NCI-H345 treated with DMSO at 0.1 percent for 48 hours (cell line): ENCODE data around the gene KDM2B.
"Not testable (repeated sequence)": the region's sequence is repeated elsewhere in the genome, so short reads cannot be mapped to it uniquely, and the experiment has no call there.

Experiments used
- DNase-seq: peaks from one replicate; lab custom pipeline; 2025; ENCODE audit not compliant: unreplicated experiment; lab: John Stamatoyannopoulos, UW

Gene KDM2B

DNA sequence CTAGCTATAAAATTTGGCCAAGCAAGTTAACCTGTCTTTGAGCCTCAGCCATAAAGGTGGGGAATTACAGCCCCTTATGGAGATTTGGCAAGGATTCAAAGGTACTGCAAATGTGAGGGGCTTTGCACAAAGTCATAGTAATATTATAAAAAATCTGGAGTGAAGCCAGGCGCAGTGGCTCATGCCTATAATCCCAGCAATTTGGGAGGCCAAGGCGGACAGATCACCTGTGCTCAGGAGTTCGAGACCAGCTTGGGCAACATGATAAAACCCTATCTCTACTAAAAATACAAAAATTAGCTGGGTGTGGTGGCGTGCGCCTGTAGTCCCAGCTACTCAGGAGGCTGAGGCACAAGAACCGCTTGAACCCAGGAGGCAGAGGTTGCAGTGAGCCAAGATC lies 4.1 kb upstream of the KDM2B start:
- DNase-seq = not testable (repeated sequence)

GRCh38 chr12:121583334-121583661 lies 2.5 kb upstream of the KDM2B start:
- not testable (repeated sequence) for DNase-seq

DNA sequence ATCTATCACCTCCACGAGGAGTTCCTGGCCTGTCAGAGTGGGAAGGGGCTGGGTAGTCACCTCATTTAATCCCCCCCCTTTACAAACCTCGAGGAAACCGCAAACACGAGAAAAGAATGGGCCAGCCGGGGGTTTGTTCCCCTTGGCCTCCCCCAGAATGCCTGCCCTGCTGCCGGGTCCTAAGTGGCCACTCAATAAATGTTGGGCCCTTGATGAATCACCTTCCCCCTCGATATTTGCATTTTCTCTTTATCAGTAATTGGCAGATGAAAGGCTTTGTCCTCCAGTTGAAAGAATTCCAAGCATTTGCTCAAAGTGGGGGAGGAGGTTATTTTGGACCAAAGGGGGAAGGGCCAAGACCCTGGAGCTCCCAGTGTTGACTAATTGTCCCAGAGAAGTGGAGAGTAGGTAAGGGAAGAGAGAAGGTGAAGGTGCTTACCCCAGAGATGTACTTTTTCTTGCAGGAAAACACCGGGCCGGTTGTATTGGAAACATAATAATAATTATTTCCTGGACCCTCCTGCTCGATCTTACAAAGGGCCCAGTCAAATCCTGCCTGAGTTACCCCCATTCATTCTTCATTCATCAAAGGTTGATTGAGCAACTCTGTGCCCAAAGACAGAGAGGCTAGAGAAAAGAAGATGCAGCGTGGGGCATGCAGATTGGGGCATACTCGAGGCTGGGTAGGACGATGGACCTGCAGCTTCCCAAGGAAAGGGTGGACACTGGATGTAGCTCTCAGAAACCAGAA lies 1.9 kb upstream of the KDM2B start:
- DNase-seq = no peak

DNA sequence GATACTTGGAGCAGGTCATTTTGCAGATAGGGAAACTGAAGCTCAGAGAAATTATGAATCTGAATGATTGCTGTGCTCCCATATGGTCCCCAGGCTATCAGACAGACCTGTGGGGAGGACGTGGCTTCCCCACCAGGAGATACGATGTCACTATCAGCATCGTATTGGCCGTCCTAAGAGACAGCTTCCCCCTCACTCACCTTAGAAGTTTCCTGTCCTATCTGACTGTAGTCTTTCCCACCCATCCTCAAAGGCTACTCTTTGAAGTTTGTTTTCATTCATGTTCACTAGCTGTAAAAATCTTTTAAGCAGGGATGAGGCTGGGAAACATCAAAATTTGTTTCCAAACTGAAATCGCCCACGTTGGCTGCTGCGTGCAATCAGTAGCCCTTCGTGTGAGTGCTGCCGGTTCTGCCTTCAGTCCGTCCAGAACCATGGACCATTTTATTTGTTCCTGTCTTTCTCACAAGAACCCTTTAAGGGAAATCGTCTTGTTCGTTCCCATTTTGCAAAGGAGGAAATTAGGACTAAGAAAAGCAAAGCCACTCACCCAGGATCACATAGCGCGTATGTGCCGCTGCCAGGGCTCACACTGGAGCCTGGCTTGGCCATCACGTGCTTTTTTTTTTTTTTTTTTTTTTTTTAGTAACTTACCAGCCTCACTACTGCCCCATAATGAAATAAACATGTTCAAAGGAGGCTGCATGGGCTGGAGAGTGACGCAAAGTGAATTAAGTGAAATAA lies 1.0 kb upstream of the KDM2B start:
- no peak for DNase-seq

DNA sequence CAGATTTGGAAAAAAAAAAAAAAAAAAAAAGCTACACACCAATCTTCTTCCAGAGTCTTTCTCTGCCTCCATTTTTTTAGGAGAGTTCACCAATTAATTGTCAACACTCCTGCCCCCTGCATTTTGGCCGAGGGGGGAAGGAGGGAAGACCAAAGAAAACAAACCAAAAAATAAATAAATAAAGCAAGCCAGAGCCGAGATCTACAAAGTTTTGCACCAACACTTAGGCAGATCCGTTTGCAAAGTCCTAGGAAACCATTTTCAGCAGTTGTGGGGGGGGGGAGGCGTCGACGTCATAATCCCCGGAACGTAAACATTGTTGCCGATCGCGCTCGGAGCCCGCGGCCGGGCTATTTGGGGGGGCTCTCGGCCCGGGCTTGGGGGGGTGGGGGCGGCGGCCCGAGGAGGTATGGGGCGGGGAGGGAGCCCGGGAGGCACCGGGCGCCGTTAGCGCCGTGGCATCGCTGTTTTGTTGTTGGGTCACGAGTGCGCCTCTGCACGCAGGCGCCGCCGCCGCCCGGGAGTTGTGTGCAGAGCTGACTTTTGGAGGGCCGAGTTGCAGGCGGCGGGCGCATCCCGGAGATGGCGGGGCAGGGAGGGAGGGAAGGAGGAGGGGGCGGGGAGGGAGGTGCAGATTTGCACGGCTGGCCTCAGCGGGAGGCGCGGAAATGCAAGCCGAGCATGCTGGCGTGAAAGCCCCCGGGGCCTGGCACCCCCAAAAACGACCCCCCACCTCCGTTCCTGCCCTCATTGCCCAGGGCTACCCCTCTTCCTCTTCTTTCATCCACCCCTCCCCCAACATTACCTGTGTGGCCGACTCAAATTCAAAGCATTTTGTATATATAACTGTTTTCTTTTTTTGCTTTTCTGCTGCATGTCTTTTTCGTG lies 598 bp downstream of the KDM2B start:
- DNase-seq = peak; percentile 56

DNA sequence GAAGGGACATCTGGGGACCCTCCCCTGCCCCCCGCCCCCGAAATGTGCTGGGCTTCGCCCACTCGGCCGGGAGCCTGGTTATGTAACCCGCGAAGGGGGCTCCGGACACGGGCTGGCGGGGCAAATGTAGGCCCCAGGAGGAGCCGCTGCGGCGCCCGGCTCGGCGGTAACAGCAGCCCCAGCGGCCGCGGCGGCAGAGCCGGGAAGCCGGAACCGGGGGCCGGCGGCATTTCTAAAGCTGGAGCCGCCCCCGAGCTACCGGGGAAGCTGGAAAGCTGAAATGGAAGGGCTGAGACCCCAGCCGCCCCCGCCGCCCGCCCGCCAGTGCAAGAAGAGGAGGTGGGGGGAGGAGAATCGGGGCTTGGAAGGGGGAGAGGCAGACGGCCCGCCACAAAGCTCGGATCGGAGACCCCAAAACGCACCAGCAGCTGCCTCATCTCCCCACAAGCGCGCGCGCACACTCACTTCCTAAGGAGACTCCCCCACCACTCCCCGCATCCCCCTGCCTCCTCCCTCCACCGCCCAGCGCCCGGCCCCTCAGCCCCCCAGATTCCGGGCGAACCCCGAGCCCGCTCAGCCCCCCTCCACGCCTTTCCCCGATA lies 1.5 kb downstream of the KDM2B start:
- DNase-seq = no peak

DNA sequence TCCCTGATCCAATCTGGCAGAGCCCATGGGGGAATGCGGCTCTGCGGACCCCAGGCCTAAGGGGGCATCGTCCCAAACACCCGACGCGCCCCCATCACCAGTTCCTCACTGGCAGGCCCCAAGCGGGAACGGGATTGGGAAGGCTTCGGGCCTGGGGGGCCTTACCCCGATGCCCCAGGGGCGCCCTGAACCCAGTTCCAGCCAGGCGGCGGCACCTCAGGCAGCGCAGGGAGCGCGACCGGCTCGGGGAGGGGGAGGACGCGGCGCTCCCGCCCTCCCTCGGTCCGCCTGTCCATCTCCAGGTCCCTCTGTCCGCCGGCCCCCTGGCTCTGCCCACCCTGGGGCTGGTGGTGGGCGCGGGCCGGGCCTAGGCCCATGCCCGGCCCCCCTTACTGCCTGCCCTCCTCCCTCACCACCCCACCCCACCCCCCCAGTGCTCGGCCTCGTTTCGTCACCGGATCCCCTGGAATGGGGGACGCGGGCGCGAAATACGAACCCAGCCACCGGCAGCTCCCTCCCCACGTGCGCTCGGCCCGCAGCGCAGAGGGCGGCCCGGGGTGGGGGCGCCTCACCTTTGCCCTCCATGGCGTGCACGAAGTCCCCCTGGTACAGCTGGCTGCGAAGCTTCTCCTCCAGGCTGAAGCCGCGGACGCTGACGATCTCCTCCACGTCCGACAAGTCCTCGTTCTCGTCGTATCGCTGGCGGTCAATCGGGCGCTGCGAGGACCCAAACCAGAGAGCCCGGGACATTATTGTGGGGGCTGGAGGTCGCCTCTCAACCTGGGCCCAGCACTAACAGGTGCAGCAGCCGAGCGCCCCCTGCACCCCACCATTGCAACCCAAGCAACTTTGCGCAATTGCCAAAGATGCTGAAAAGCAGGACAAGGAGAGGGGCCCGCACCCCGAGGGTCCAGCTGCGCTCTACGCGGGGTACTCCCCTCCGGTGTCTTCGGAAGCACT lies 2.3 kb downstream of the KDM2B start:
- DNase-seq = no peak

DNA sequence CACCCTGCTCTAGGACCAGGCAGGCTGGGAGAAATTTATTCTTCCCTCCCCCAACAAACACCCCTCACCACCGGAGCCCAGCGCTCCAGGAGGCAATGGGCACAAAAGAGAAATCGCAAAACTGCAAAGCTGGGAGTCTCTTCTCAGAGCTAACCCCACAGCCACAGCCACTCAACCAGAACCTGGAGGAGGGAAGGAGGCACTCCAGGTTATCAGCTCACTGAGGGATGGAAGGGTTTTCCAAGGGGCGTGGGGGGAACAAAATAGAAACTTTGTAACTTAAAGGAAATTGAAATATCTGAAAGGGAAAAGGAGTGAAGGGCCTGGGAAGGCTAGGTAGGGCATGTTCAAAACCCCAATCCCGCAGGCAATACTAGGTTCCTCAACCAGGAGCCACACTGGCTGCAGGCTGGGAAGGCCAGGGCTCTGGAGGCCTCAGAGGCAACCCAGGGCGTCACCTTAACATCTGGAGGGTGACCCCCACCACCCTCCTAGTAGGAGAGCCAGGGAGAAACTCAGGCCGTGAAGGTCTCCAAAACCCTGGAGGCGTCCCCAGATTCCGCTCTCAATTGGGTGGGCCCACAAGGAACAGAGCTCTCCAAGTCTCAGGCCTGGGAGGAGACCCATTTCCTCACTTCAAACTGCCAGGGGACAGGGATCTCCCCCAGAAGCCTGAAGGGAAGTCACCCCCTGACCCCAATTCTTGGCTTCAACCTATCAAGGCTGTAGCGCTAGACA lies 3.2 kb downstream of the KDM2B start:
- DNase-seq = no peak

DNA sequence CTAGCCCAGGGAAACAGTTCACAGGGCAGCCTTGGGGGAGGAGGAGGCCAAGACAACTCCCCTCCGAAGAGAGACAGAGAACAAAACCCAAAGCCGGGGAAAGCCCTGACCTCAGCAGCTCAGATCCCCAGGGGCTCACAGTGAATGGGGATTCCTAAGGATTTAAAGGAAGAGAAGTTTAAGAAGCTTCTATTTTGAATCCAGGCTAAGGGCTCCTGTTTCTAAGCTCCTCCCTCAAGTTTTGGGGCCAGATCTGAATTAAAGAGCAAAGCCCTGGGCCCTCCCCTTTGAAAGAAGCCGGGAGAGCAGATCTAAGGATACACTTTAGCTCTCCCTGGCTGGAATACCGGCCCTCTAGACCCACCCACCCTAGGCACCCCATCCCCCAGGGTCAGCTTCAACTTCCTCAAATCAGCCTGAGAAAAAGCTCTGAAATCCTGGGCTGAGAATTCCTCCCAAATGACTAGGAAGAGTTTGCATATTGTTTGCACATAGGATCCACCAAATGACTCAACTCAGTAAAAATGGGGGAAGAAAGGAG lies 3.9 kb downstream of the KDM2B start:
- DNase-seq = no peak

GRCh38 chr12:121575952-121576625 lies 4.7 kb downstream of the KDM2B start:
- no peak for DNase-seq

DNA sequence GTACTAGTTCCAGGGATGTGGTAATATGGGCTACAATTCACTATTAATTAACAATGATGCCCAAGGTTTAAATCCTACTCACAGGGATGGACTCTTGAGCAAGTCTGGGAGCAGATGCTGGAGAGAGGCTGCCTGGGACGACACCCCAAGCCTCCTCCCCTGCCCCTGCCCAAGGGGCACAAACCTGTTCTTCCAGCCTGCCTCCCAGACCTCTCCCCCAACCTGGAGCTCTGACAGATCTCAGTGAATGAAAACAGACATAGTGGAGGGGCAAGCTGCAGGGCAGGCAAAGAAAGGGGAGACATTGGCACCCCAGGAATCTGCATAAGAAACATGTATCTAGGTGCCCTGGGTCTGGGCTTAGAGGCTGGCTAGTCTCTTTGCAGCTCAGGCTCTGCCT lies 5.8 kb downstream of the KDM2B start:
- DNase-seq = no peak

- no peak for DNase-seq
Measured at GRCh38 chr12:121574025-121574424, 6.8 kb downstream of the KDM2B start.

- DNase-seq = no peak
Measured at GRCh38 chr12:121571920-121572319, 8.9 kb downstream of the KDM2B start.

- DNase-seq = no peak
Measured at GRCh38 chr12:121570467-121571283, 10.1 kb downstream of the KDM2B start.

- DNase-seq = no peak
Measured at GRCh38 chr12:121568971-121569751, 11.7 kb downstream of the KDM2B start.

DNA sequence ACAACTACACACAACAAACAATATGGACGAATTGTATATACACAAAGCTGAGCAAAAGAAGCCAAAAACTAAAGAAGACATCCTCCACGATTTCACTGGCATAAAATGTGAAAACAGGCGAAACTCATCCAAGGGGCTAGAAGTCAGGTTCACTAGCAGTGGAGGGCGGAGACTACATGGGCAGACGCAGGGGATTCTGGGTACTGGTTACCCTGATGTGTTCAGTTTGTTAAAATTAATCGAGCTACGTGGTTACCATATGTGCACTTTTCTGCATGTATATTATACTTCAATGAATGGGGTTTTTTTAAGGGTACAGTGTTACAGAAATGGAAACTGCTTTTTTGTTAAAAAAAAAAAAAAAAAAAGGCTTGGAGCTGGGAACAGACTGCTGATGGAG lies 12.3 kb downstream of the KDM2B start:
- DNase-seq = no peak

DNA sequence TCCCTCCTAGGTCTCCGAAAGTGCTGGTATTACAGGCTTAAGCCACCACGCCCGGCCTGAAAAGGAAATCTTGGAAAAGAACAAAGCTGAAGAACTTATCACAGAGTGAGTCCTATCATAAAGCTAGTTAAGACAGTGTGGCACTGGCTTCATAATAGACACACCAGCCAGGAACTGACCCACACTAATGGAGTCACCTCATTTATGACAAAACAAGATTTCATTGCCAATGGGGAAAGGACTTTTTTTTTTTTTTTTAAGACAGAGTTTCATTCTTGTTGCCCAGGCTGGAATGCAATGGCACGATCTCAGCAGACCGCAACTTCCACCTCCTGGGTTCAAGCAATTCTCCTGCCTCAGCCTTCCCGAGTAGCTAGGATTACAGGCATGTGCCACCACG lies 15.7 kb downstream of the KDM2B start:
- no peak for DNase-seq
